GM12878 (cell line): ENCODE data around the gene BTC. TPM values are rescaled to one million over a fixed set of nuclear protein-coding genes. Genes with fewer than 3 reads are reported as not detected.

Experiments
- ATAC-seq: fragments of 200-7000 bp; cut with Tn5 transposase; 3 replicates; pipeline ENCODE4 v1.9.1; 2020; ENCODE audit warnings: mild to moderate bottlenecking, moderate library complexity
- BruUV-seq: library from RNA; stranded (reverse); fragments of 400-500 nt; replicated peaks from 2 replicates; lab custom pipeline; 2021; lab: Mats Ljungman, UMichigan
- CTCF ChIA-PET: fragments of 300-600 bp; sonication (Branson Sonifier 250); formaldehyde crosslinking; extraction: SDS; loops from one replicate; lab custom pipeline; 2021; ENCODE audit warnings: inconsistent platforms; lab: Yijun Ruan, JAX
- POLR2A ChIA-PET: fragments of 350-600 bp; formaldehyde crosslinking; extraction: SDS; loops from one replicate; lab custom pipeline; 2021; ENCODE audit warnings: inconsistent platforms; lab: Charles Lee
- RAD21 ChIA-PET: fragments of 300-600 bp; sonication (Branson Sonifier 250); formaldehyde crosslinking; loops from one replicate; lab custom pipeline; 2023; ENCODE audit warnings: antibody characterized with exemption; ENCODE audit not compliant: unreplicated experiment; lab: Charles Lee
- SMC1A ChIA-PET: fragments of 300-600 bp; sonication (Branson Sonifier 250); formaldehyde crosslinking; loops from one replicate; lab custom pipeline; 2023; ENCODE audit not compliant: unreplicated experiment, uncharacterized antibody; lab: Charles Lee
- DNase-seq: peaks from one replicate; pipeline ENCODE4 v3.0.0-alpha.2; 2011; ENCODE audit warnings: low read depth, low spot score
- FAIRE-seq: peaks from 3 replicates; lab custom pipeline; 2011; peaks lifted over from hg19 to GRCh38; lab: Jason Lieb, UNC
- H2AFZ ChIP-seq: 2 replicates; pipeline ENCODE4 v1.6.0; 2011; ENCODE audit warnings: low read depth, low read length, control low read depth; ENCODE audit not compliant: control insufficient read depth
- H3K27ac ChIP-seq: 2 replicates; pipeline ENCODE4 v1.5.1; 2011; ENCODE audit warnings: control low read depth; ENCODE audit not compliant: control insufficient read depth, insufficient read depth
- H3K27me3 ChIP-seq, 2 experiments: replicated peaks in 1 of 2; 2 replicates each; pipeline versions ENCODE4 v1.6.0 to v1.6.1; 2011; ENCODE audit warnings: low read length in 1 of 2; ENCODE audit not compliant: control insufficient read depth in 2 of 2, insufficient read depth in 2 of 2
- H3K36me3 ChIP-seq, 2 experiments: 2 replicates each; pipeline ENCODE4 v1.5.1; 2011; ENCODE audit warnings: low read length in 1 of 2; ENCODE audit not compliant: control insufficient read depth in 2 of 2, insufficient read depth in 2 of 2
- H3K4me1 ChIP-seq: 2 replicates; pipeline ENCODE4 v1.6.1; 2011; ENCODE audit warnings: mild to moderate bottlenecking, low read length, moderate library complexity, mixed read lengths; ENCODE audit not compliant: control insufficient read depth, insufficient read depth
- H3K4me2 ChIP-seq: 2 replicates; pipeline ENCODE4 v1.6.0; 2011; ENCODE audit warnings: control low read depth; ENCODE audit not compliant: control insufficient read depth, insufficient read depth
- H3K4me3 ChIP-seq: fragments of 200-600 bp; sonication (generic); 2 replicates; pipeline ENCODE4 v1.5.1; 2016
- H3K79me2 ChIP-seq: 2 replicates; pipeline ENCODE4 v1.6.0; 2011; ENCODE audit warnings: low read length; ENCODE audit not compliant: control insufficient read depth, insufficient read depth
- H3K9ac ChIP-seq: 2 replicates; pipeline ENCODE4 v1.8.0; 2011; ENCODE audit warnings: low read length, control low read depth, mixed read lengths; ENCODE audit not compliant: control insufficient read depth, insufficient read depth
- H3K9me3 ChIP-seq: replicated peaks from 3 replicates; pipeline ENCODE4 v1.5.1; 2011; ENCODE audit warnings: mild to moderate bottlenecking, low read length; ENCODE audit not compliant: control insufficient read depth, insufficient read depth
- H4K20me1 ChIP-seq: 2 replicates; pipeline ENCODE4 v1.6.0; 2011; ENCODE audit not compliant: control insufficient read depth, insufficient read depth
- CBX5 ChIP-seq: sonication (generic); IDR thresholded peaks from 2 replicates; pipeline ENCODE4 v1.6.1; 2016; ENCODE audit warnings: low read depth, moderate library complexity, mild to moderate bottlenecking, inconsistent platforms
- CHD1 ChIP-seq: IDR thresholded peaks from 2 replicates; pipeline ENCODE4 v1.6.1; 2012; ENCODE audit warnings: low read depth, low read length, improper control_type of control experiment
- CTCF ChIP-seq, 3 experiments: IDR thresholded peaks in 2 of 3; conservative IDR thresholded peaks in 1 of 3; 2 replicates each; pipeline ENCODE4 v1.5.1; 2011; ENCODE audit warnings: low read depth in 3 of 3, low read length in 3 of 3, mild to moderate bottlenecking in 3 of 3, control low read depth in 2 of 3, moderate library complexity in 2 of 3, inconsistent platforms in 1 of 3, mixed read lengths in 1 of 3; ENCODE audit not compliant: control insufficient read depth in 2 of 3, insufficient read depth in 1 of 3; ENCODE audit errors: extremely low read depth in 1 of 3
- ELK1 ChIP-seq: IDR thresholded peaks from 2 replicates; pipeline ENCODE4 v1.6.1; 2012; ENCODE audit warnings: low read depth, low read length, improper control_type of control experiment
- IKZF1 ChIP-seq: fragments of 450-650 bp; conservative IDR thresholded peaks from 2 replicates; pipeline ENCODE4 v1.6.1; 2017; ENCODE audit warnings: antibody characterized with exemption, mild to moderate bottlenecking
- KAT2A ChIP-seq: conservative IDR thresholded peaks from 2 replicates; pipeline ENCODE4 v1.6.1; 2011; ENCODE audit warnings: low read depth, low read length; ENCODE audit not compliant: control insufficient read depth
- KDM1A ChIP-seq: fragments of 200-600 bp; sonication (generic); IDR thresholded peaks from 2 replicates; pipeline ENCODE4 v1.6.1; 2016; ENCODE audit warnings: borderline replicate concordance
- KLF5 ChIP-seq: fragments of 450-650 bp; IDR thresholded peaks from 2 replicates; pipeline ENCODE4 v1.6.1; 2014; ENCODE audit warnings: mild to moderate bottlenecking; ENCODE audit not compliant: partially characterized antibody
- LARP7 ChIP-seq: fragments of 450-650 bp; IDR thresholded peaks from 2 replicates; pipeline ENCODE4 v1.6.1; 2017; ENCODE audit warnings: mild to moderate bottlenecking
- MXI1 ChIP-seq: fragments of 150-350 bp; IDR thresholded peaks from 2 replicates; pipeline ENCODE4 v1.6.1; 2011; ENCODE audit warnings: low read depth, mild to moderate bottlenecking, inconsistent platforms, low read length, improper control_type of control experiment
- NFXL1 ChIP-seq: fragments of 450-650 bp; IDR thresholded peaks from 2 replicates; pipeline ENCODE4 v1.6.1; 2017; ENCODE audit warnings: antibody characterized with exemption, mild to moderate bottlenecking, borderline replicate concordance
- NR2C2 ChIP-seq: IDR thresholded peaks from 2 replicates; pipeline ENCODE4 v1.6.1; 2011; ENCODE audit warnings: borderline replicate concordance, low read depth; ENCODE audit not compliant: control insufficient read depth, insufficient read length
- NRF1 ChIP-seq: conservative IDR thresholded peaks from 2 replicates; pipeline ENCODE4 v1.6.1; 2011; ENCODE audit warnings: mild to moderate bottlenecking, low read depth, low read length, improper control_type of control experiment
- POLR2AphosphoS2 ChIP-seq: IDR thresholded peaks from 2 replicates; pipeline ENCODE4 v1.6.1; 2011; ENCODE audit warnings: low read depth, mild to moderate bottlenecking, low read length, improper control_type of control experiment, moderate library complexity
- SIX5 ChIP-seq: IDR thresholded peaks from 2 replicates; pipeline ENCODE4 v1.6.1; 2011; ENCODE audit warnings: mild to moderate bottlenecking, low read depth, low read length, moderate library complexity; ENCODE audit not compliant: severe bottlenecking
- STAT1 ChIP-seq: fragments of 450-650 bp; conservative IDR thresholded peaks from 2 replicates; pipeline ENCODE4 v1.6.1; 2014; ENCODE audit warnings: antibody characterized with exemption, mild to moderate bottlenecking
- STAT3 ChIP-seq: IDR thresholded peaks from 2 replicates; pipeline ENCODE4 v1.6.1; 2011; ENCODE audit warnings: low read depth, low read length, improper control_type of control experiment
- YY1 ChIP-seq: IDR thresholded peaks from 2 replicates; pipeline ENCODE4 v1.6.1; 2011; ENCODE audit warnings: low read depth, mild to moderate bottlenecking, low read length
- WGBS: methylation state at CpG from one replicate; pipeline ENCODE4 v1.1.6; 2016; ENCODE audit warnings: low lambda C conversion rate; ENCODE audit not compliant: insufficient replicate concordance, insufficient coverage; ENCODE audit errors: missing lambda C conversion rate; 5-methylcytosine and 5-hydroxymethylcytosine counted together
- in situ Hi-C: fragments of 300-500 bp; cut with MboI; formaldehyde crosslinking; loops from 9 replicates; pipeline ENCODE4 v1.14.3; 2018; ENCODE audit warnings: mixed read lengths
- intact Hi-C: fragments of 100-400 bp; cut with micrococcal nuclease; formaldehyde crosslinking; loops from one replicate; pipeline ENCODE4 v1.14.2; 2022; ENCODE audit not compliant: unreplicated experiment
- polyA plus RNA-seq, 11 experiments: library from polyadenylated mRNA; depleted of rRNA in 4 of 11; unstranded in 6 of 11; stranded (reverse) in 5 of 11; fragments of >200 nt; fragmentation: Nextera tagmentation in 4 of 11; fragmentation: Illumina TruSeq in 1 of 11; extraction: Ambion mirVana in 4 of 11; extraction: Trizol in 1 of 11; gene quantifications; 1 replicate in 1 of 11; 2 replicates in 10 of 11; pipeline versions ENCODE4 v1.2.1 to v1.2.3, GENCODE V29; 2011 to 2016; ENCODE audit warnings: inconsistent platforms in 2 of 11, missing spikeins in 2 of 11, low read depth in 1 of 11
- total RNA-seq, 4 experiments: library from RNA; depleted of rRNA in 3 of 4; stranded (reverse); fragments of >200 nt in 3 of 4; fragmentation: Illumina TruSeq in 1 of 4; extraction: Trizol in 1 of 4; gene quantifications; 2 replicates each; pipeline versions ENCODE4 v1.2.1 to v1.2.3, GENCODE V29; 2013 to 2021

Gene BTC
- total and polyA plus RNA-seq, 10 of the 15 experiments (the other 5 are each of a cell fraction or from before 2014, with no cell fraction given) = not detected

GRCh38 chr4:74715706-74716435 is 78.5 kb downstream of the BTC start:
- H4K20me1 ChIP-seq = no peaks in the 10 kb centered on the region
- no peak for DNase-seq
- H3K27ac ChIP-seq = no peak overlapping the region
- BruUV-seq = no TSS peak
- WGBS = 3% methylated on average over 5 of the region's 5 CpGs
- H3K4me3 ChIP-seq = no peak overlapping the region
- no peaks in the 10 kb centered on the region for H3K36me3 ChIP-seq
- intact Hi-C loops (no loop called here), in situ Hi-C loops (no loop called here)
- ChIA-PET RAD21 (no interaction called here), CTCF (no interaction called here), POLR2A (no interaction called here), SMC1A (interaction anchor here (1.1 kb wide), 1 partner anchor 15 kb away, joined by 3 read pairs; no protein-coding TSS in a partner anchor)
- no peak overlapping the region for H3K9ac ChIP-seq
- peak; percentile 73 for ATAC-seq
- no peaks in the 10 kb centered on the region for H3K9me3 ChIP-seq
- no peak overlapping the region for H3K4me2 ChIP-seq
- no peaks in the 10 kb centered on the region for H3K27me3 ChIP-seq
- H2AFZ ChIP-seq = no peak overlapping the region
- H3K4me1 ChIP-seq = no peaks in the 10 kb centered on the region
- FAIRE-seq = no peak
- H3K79me2 ChIP-seq = no peaks in the 10 kb centered on the region
- TF ChIP-seq CTCF (IDR thresholded peaks at IDR 0.05 in 2 of 3, conservative IDR thresholded peaks at IDR 0.05 in 1 of 3; ENCODE audit: control insufficient read depth in 2 of 3, extremely low read depth in 1 of 3, insufficient read depth in 1 of 3, low read depth in 3 of 3, low read length in 3 of 3) (no peak), KDM1A (no peak), NR2C2 (no peak), KLF5 (no peak), YY1 (no peak), MXI1 (no peak), LARP7 (no peak), CBX5 (no peak), IKZF1 (no peak), STAT3 (no peak), CHD1 (no peak), POLR2AphosphoS2 (no peak), KAT2A (no peak), ELK1 (no peak), NRF1 (no peak), SIX5 (no peak), STAT1 (no peak), NFXL1 (no peak)
